ENCODE results near the gene CXXC5.
A peak's percentile ranks its signal among the peaks of the same experiment; 100 is the strongest.

CXXC5 gene

GRCh38 chr5:139638736-139639618, 9.2 kb upstream of the CXXC5 start:
- DNase-seq: no peak

GRCh38 chr5:139639619-139640380, 8.3 kb upstream of the CXXC5 start:
- no peak for DNase-seq

- no peak for DNase-seq
These were observed 7.6 kb upstream of the CXXC5 start for GRCh38 chr5:139640421-139641115.

GRCh38 chr5:139641116-139642080, 6.8 kb upstream of the CXXC5 start:
- peak; percentile 1 for DNase-seq

GRCh38 chr5:139642213-139642612, 5.9 kb upstream of the CXXC5 start:
- DNase-seq: no peak

GRCh38 chr5:139642891-139643871, 5.0 kb upstream of the CXXC5 start:
- peak; percentile 0 for DNase-seq

- no peak for DNase-seq
These were observed 4.1 kb upstream of the CXXC5 start for GRCh38 chr5:139644001-139644456.

GRCh38 chr5:139644646-139645429, 3.3 kb upstream of the CXXC5 start:
- DNase-seq: peak; percentile 18

GRCh38 chr5:139645430-139645871, 2.7 kb upstream of the CXXC5 start:
- DNase-seq: peak; percentile 0

- no peak for DNase-seq
These were observed 2.0 kb upstream of the CXXC5 start for GRCh38 chr5:139646111-139646510.

GRCh38 chr5:139646912-139647505, 1.1 kb upstream of the CXXC5 start:
- DNase-seq: peak; percentile 79

GRCh38 chr5:139647506-139648204, 494 bp upstream of the CXXC5 start:
- DNase-seq: no peak

GRCh38 chr5:139649082-139649991, 1.2 kb downstream of the CXXC5 start:
- peak; percentile 85 for DNase-seq

GRCh38 chr5:139650031-139650688, 2.0 kb downstream of the CXXC5 start:
- peak; percentile 58 for DNase-seq

- no peak for DNase-seq
These were observed 2.5 kb downstream of the CXXC5 start for GRCh38 chr5:139650689-139651042.

GRCh38 chr5:139651043-139651834, 3.1 kb downstream of the CXXC5 start:
- peak; percentile 58 for DNase-seq
